ENCODE measurements around the gene NRXN2. TPM values are rescaled to one million over a fixed set of nuclear protein-coding genes. Genes with fewer than 3 reads are reported as not detected.

NRXN2 gene
- total and polyA plus RNA-seq, 2 of the 13 experiments (the other 11 are each of a cell fraction or from before 2014, with no cell fraction given): not detected

- DNase-seq (ENCODE audit: low spot score): no peak
- H3K4me3 ChIP-seq (replicated peaks in 1 of 3; ENCODE audit: insufficient read depth in 1 of 3, low read depth in 2 of 3, low read length in 3 of 3): no peak overlapping the region
- ChIA-PET POLR2A (no interaction called here), CTCF (ENCODE audit: low intra/inter-chr PET ratio, low total read pairs) (interaction anchor here (1.6 to 1.9 kb wide), 2 partner anchors 164 to 204 kb away, joined by 13 to 20 read pairs; no protein-coding TSS in a partner anchor)
- no peak overlapping the region for H3K4me2 ChIP-seq (ENCODE audit: low read depth, low read length)
- peaks cover 3 to 35% of the 10 kb centered on the region in 2 experiments; a peak in 4 of 5 replicates for H3K27me3 ChIP-seq (ENCODE audit: control insufficient read depth in 1 of 2, insufficient read depth in 2 of 2, low read length in 2 of 2)
- BruUV-seq (replicated peaks): no TSS peak
- ATAC-seq: no peak
- TF ChIP-seq NR2C2 (CRISPR knock-in tag; IDR thresholded peaks at IDR 0.05; ENCODE audit: borderline replicate concordance) (no peak), ZNF674 (CRISPR knock-in tag; IDR thresholded peaks at IDR 0.05; ENCODE audit: low read depth) (no peak), GPBP1L1 (CRISPR knock-in tag; IDR thresholded peaks at IDR 0.05) (no peak), THYN1 (CRISPR knock-in tag; IDR thresholded peaks at IDR 0.05; ENCODE audit: borderline replicate concordance, low read depth) (no peak), ARID3A (IDR thresholded peaks at IDR 0.05; ENCODE audit: low read depth, low read length) (no peak), ZEB1 (IDR thresholded peaks at IDR 0.05; ENCODE audit: insufficient replicate concordance, low read depth) (no peak), EEA1 (CRISPR knock-in tag; IDR thresholded peaks at IDR 0.05; ENCODE audit: borderline replicate concordance) (no peak), SRY (CRISPR knock-in tag; IDR thresholded peaks at IDR 0.05) (no peak), NFAT5 (CRISPR knock-in tag; IDR thresholded peaks at IDR 0.05) (no peak)
- 0 out of 2 replicates have a peak, but pooled peaks cover 3% of the 10 kb centered on the region for H3K4me1 ChIP-seq (ENCODE audit: insufficient read depth, low read length)
- FAIRE-seq: no peak
- H3K27ac ChIP-seq (ENCODE audit: extremely low read length, insufficient read depth, low read length): no peak overlapping the region
- 53% methylated on average over 13 of the region's 13 CpGs for WGBS (ENCODE audit: low lambda C conversion rate)
- H2AFZ ChIP-seq (ENCODE audit: low read length): no peak overlapping the region
- H4K20me1 ChIP-seq (ENCODE audit: insufficient read depth, low read length): no peaks in the 10 kb centered on the region
- in situ Hi-C loops (cut with HindIII; ENCODE audit: extremely low pct_ligation_motif_present, low pct_unique_long_range_greater_than_20kb) (loop anchor here (10.0 kb wide), 1 partner anchor 209 kb away; no protein-coding TSS in a partner anchor), intact Hi-C loops (cut with micrococcal nuclease; ENCODE audit: unreplicated experiment) (loop anchor here (1.0 to 5.0 kb wide), 3 partner anchors 100 to 206 kb away; no protein-coding TSS in a partner anchor)
- no peaks in the 10 kb centered on the region for H3K9me3 ChIP-seq (ENCODE audit: low read length)
- no peaks in the 10 kb centered on the region for H3K36me3 ChIP-seq (replicated peaks in 1 of 2; ENCODE audit: control insufficient read depth in 1 of 2, insufficient read depth in 2 of 2, low read length in 2 of 2)
- no peak overlapping the region for H3K9ac ChIP-seq (ENCODE audit: insufficient read depth, low read depth, low read length)
- H3K79me2 ChIP-seq (ENCODE audit: insufficient read depth, low read length): no peaks in the 10 kb centered on the region
These were observed 69.5 kb downstream of the NRXN2 start for GRCh38 chr11:64653388-64653973.
